ENCODE results near the gene OR10G7.
"Not testable (repeated sequence)": the region's sequence is repeated elsewhere in the genome, so short reads cannot be mapped to it uniquely, and the experiment has no call there.

Gene OR10G7

GRCh38 chr11:124036666-124037065 lies 4.5 kb downstream of the OR10G7 start:
- no peak for DNase-seq

GRCh38 chr11:124026498-124026897 lies 14.6 kb downstream of the OR10G7 start, which contains the start of gene OR10G8:
Gene OR10G8 (plus strand): TSS chr11:124026798. CDS start chr11:124029623, 2,825 bp downstream.
- DNase-seq = no peak

GRCh38 chr11:124015837-124016236 lies 25.3 kb downstream of the OR10G7 start:
- not testable (repeated sequence) for DNase-seq

GRCh38 chr11:124012697-124013096 lies 28.4 kb downstream of the OR10G7 start, which contains the start of gene OR10G4:
Gene OR10G4 (plus strand): TSS chr11:124012997. CDS start chr11:124015575, 2,578 bp downstream.
- no peak for DNase-seq

- no peak for DNase-seq
Observed at GRCh38 chr11:123995119-123995518, 46.0 kb downstream of the OR10G7 start, which contains the start of gene OR10G6. Gene OR10G6 (minus strand): TSS chr11:123995161. CDS start chr11:123995161, 0 bp downstream.
